Measurements from ENCODE around the gene CAVIN3.
A peak's percentile ranks its signal among the peaks of the same experiment; 100 is the strongest.

CAVIN3 gene

GRCh38 chr11:6320411-6321155, at the start of gene CAVIN3:
Gene CAVIN3, minus strand, starts transcription at chr11:6320501. Its CDS starts 25 bp downstream, at chr11:6320476.
- DNase-seq (ENCODE audit: low spot score): no peak

GRCh38 chr11:6365659-6366058, 45.4 kb upstream of the CAVIN3 start:
- DNase-seq (ENCODE audit: low spot score): no peak

- peak; percentile 58 for DNase-seq (ENCODE audit: low spot score)
Observed at GRCh38 chr11:6362873-6363678, 42.8 kb upstream of the CAVIN3 start.

- DNase-seq (ENCODE audit: low spot score): no peak
Observed at GRCh38 chr11:6362185-6362872, 42.0 kb upstream of the CAVIN3 start.

GRCh38 chr11:6360183-6360582, 39.9 kb upstream of the CAVIN3 start:
- no peak for DNase-seq (ENCODE audit: low spot score)

- DNase-seq (ENCODE audit: low spot score): no peak
Observed at GRCh38 chr11:6357222-6357621, 36.9 kb upstream of the CAVIN3 start.

GRCh38 chr11:6356503-6357055, 36.3 kb upstream of the CAVIN3 start:
- DNase-seq (ENCODE audit: low spot score): no peak

GRCh38 chr11:6354651-6355485, 34.6 kb upstream of the CAVIN3 start:
- DNase-seq (ENCODE audit: low spot score): no peak

- DNase-seq (ENCODE audit: low spot score): peak; percentile 64
Observed at GRCh38 chr11:6353367-6353987, 33.2 kb upstream of the CAVIN3 start.

- no peak for DNase-seq (ENCODE audit: low spot score)
Observed at GRCh38 chr11:6351782-6352382, 31.6 kb upstream of the CAVIN3 start.

- no peak for DNase-seq (ENCODE audit: low spot score)
Observed at GRCh38 chr11:6350486-6350885, 30.2 kb upstream of the CAVIN3 start.

GRCh38 chr11:6350043-6350442, 29.7 kb upstream of the CAVIN3 start:
- no peak for DNase-seq (ENCODE audit: low spot score)

GRCh38 chr11:6345366-6345765, 25.1 kb upstream of the CAVIN3 start:
- no peak for DNase-seq (ENCODE audit: low spot score)

- DNase-seq (ENCODE audit: low spot score): no peak
Observed at GRCh38 chr11:6336293-6336692, 16.0 kb upstream of the CAVIN3 start.

GRCh38 chr11:6334806-6335205, 14.5 kb upstream of the CAVIN3 start:
- no peak for DNase-seq (ENCODE audit: low spot score)

- DNase-seq (ENCODE audit: low spot score): no peak
Observed at GRCh38 chr11:6333095-6333494, 12.8 kb upstream of the CAVIN3 start.

GRCh38 chr11:6332066-6332465, 11.8 kb upstream of the CAVIN3 start:
- no peak for DNase-seq (ENCODE audit: low spot score)

GRCh38 chr11:6328321-6328720, 8.0 kb upstream of the CAVIN3 start:
- no peak for DNase-seq (ENCODE audit: low spot score)

GRCh38 chr11:6327806-6328205, 7.5 kb upstream of the CAVIN3 start:
- no peak for DNase-seq (ENCODE audit: low spot score)

- no peak for DNase-seq (ENCODE audit: low spot score)
Observed at GRCh38 chr11:6326985-6327384, 6.7 kb upstream of the CAVIN3 start.

- no peak for DNase-seq (ENCODE audit: low spot score)
Observed at GRCh38 chr11:6326303-6326702, 6.0 kb upstream of the CAVIN3 start.

All from hematopoietic multipotent progenitor cell treated with erythropoietin and hydrocortisone succinate and interleukin-3 and kit ligand, for 17 days (in vitro differentiated cells).